GM10248 (cell line): ENCODE measurements around the gene SIGLEC15.

Experiments used
- CTCF ChIA-PET: fragments of 300-600 bp; sonication (Branson Sonifier 250); formaldehyde crosslinking; extraction: SDS; loops from one replicate; lab custom pipeline; 2021; ENCODE audit warnings: antibody characterized with exemption; lab: Yijun Ruan, JAX
- POLR2A ChIA-PET: fragments of 350-650 bp; sonication (Branson Sonifier 250); formaldehyde crosslinking; extraction: SDS; loops from one replicate; lab custom pipeline; 2020; ENCODE audit warnings: antibody characterized with exemption; lab: Yijun Ruan, JAX
- DNase-seq: peaks from one replicate; pipeline ENCODE4 v3.0.0; 2012; ENCODE audit errors: extremely low spot score
- CTCF ChIP-seq: IDR thresholded peaks from 2 replicates; pipeline ENCODE4 v1.5.1; 2012; ENCODE audit warnings: mild to moderate bottlenecking, low read depth; ENCODE audit errors: extremely low read depth, missing control alignments, control extremely low read depth

SIGLEC15 gene

GRCh38 chr18:45838302-45839070 is 13.0 kb downstream of the SIGLEC15 start:
- DNase-seq, result no peak
- ChIA-PET CTCF (no interaction called here), POLR2A (no interaction called here)
- no peak for TF ChIP-seq CTCF

GRCh38 chr18:45839414-45840395 is 14.2 kb downstream of the SIGLEC15 start:
- ChIA-PET CTCF (interaction anchor here (0.7 to 1.6 kb wide), 6 partner anchors 10 to 175 kb away, joined by 3 to 5 read pairs (median 3); no protein-coding TSS in a partner anchor), POLR2A (no interaction called here)
- DNase-seq, result no peak
- TF ChIP-seq CTCF, result peak; percentile 23

- POLR2A ChIA-PET, result no interaction called here
- DNase-seq, result no peak
- CTCF ChIA-PET, result interaction anchor here (1.6 kb wide), 1 partner anchor 34 kb away, joined by 4 read pairs; no protein-coding TSS in a partner anchor
- no peak for TF ChIP-seq CTCF
Measured at GRCh38 chr18:45841060-45841764, 15.7 kb downstream of the SIGLEC15 start.

GRCh38 chr18:45841765-45842442 is 16.4 kb downstream of the SIGLEC15 start:
- ChIA-PET CTCF (no interaction called here), POLR2A (no interaction called here)
- TF ChIP-seq CTCF, result no peak
- no peak for DNase-seq

GRCh38 chr18:45843019-45843418 is 17.5 kb downstream of the SIGLEC15 start:
- ChIA-PET CTCF (interaction anchor here (1.2 kb wide), 1 partner anchor 9 kb away, joined by 3 read pairs; no protein-coding TSS in a partner anchor), POLR2A (interaction anchor here (0.5 kb wide), 1 partner anchor 78 kb away, joined by 3 read pairs; no protein-coding TSS in a partner anchor)
- DNase-seq, result no peak
- TF ChIP-seq CTCF, result no peak
